Body of pancreas (tissue), 4 donors: ENCODE measurements around the gene NTMT1.

ENCODE experiments used
- CTCF ChIP-seq, 7 experiments: fragments of 450-650 bp in 4 of 7; fragments of 200-600 bp in 3 of 7; sonication (generic) in 3 of 7; IDR thresholded peaks; one replicate each; pipeline ENCODE4 v1.5.1; 2016 to 2019; ENCODE audit warnings: antibody characterized with exemption in 7 of 7
- POLR2A ChIP-seq, 3 donors: fragments of 450-650 bp; IDR thresholded peaks; one replicate each; pipeline ENCODE4 v1.6.1; 2016; ENCODE audit warnings: antibody characterized with exemption in 3 of 3, mild to moderate bottlenecking in 2 of 3

GRCh38 chr9:129595903-129596540 lies 29.9 kb upstream of the NTMT1 start:
- TF ChIP-seq CTCF (IDR thresholded peaks at IDR 0.05), result no peak
- TF ChIP-seq POLR2A (IDR thresholded peaks at IDR 0.05), result no peak
